Activated CD4-positive, alpha-beta T cell treated with anti-CD3 and anti-CD28 coated beads, Interleukin-2, amount 10 ng/mL, durations not matched to agents 7 days and 5 days (primary cell): ENCODE data around the gene WWC2. TPM values are rescaled to one million over a fixed set of nuclear protein-coding genes. Genes with fewer than 3 reads are reported as not detected.

Source experiments
- CTCF ChIA-PET: fragments of 350-600 bp; sonication (Branson Sonifier 250); formaldehyde crosslinking; loops from one replicate; lab custom pipeline; 2021; ENCODE audit warnings: antibody characterized with exemption; lab: Charles Lee
- POLR2A ChIA-PET: fragments of 350-600 bp; sonication (Branson Sonifier 250); formaldehyde crosslinking; loops from one replicate; lab custom pipeline; 2021; ENCODE audit warnings: antibody characterized with exemption; lab: Charles Lee
- DNase-seq: peaks from one replicate; pipeline ENCODE4 v3.0.0-alpha.2; 2020
- H3K27ac Mint-ChIP-seq: one replicate; pipeline ENCODE4 v1.8.0; 2021; ENCODE audit warnings: mild to moderate bottlenecking, moderate library complexity, mixed read lengths
- H3K27me3 Mint-ChIP-seq: one replicate; pipeline ENCODE4 v1.8.0; 2021; ENCODE audit warnings: mixed read lengths
- H3K36me3 Mint-ChIP-seq: one replicate; pipeline ENCODE4 v1.8.0; 2021; ENCODE audit warnings: low read depth, mixed read lengths
- H3K4me1 Mint-ChIP-seq: one replicate; pipeline ENCODE4 v1.8.0; 2021; ENCODE audit warnings: mixed read lengths
- H3K4me3 Mint-ChIP-seq: one replicate; pipeline ENCODE4 v1.8.0; 2021; ENCODE audit warnings: mild to moderate bottlenecking, moderate library complexity, mixed read lengths
- H3K9me3 Mint-ChIP-seq: one replicate; pipeline ENCODE4 v1.8.0; 2021; ENCODE audit warnings: mixed read lengths
- total RNA-seq, 2 experiments: library from RNA; stranded (reverse); gene quantifications; one replicate each; pipeline ENCODE4 v1.2.3, GENCODE V29; 2021

The WWC2 gene
- total RNA-seq, 2 experiments from 2014 or later, result 0.25 to 0.52 TPM

DNA sequence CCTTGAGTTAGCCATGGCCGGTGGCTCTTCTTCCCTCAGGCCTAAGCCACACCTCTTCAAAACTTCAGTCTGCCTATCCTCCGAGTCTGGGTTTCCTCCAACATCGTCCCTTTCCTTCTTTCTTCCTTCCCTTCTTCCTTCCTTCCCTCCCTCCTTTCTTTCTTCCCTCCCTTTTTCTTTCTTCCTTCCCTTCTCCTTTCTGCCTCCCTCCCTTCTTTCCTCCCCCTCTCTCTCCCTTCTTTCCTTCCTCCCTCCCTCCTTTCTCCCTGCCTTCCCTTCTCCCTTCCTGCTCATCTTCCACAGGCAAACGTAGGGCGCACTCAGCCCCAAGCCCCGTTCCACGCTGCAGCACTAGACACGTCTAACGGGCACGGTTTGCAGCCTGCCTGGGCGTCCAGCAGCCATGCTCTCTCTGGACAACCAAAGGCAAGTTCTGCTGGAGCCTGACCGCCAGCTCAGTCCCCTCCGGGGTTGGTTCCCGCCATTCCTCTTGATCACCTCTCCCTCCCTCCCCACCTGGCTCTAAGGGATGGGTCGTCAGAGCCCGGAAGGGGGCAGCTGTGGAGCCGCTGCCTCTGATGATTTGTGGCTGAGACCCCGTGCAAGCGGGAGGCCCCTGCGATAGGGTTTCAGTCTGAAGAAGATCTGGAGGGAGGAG, 257.2 kb downstream of the WWC2 start:
- H3K4me1 Mint-ChIP-seq, result no peaks in the 10 kb centered on the region
- no peaks in the 10 kb centered on the region for H3K36me3 Mint-ChIP-seq
- ChIA-PET CTCF (no interaction called here), POLR2A (no interaction called here)
- H3K27ac Mint-ChIP-seq, result no peak overlapping the region
- no peaks in the 10 kb centered on the region for H3K9me3 Mint-ChIP-seq
- H3K27me3 Mint-ChIP-seq, result peaks cover 3% of the 10 kb centered on the region
- DNase-seq, result no peak
- no peak overlapping the region for H3K4me3 Mint-ChIP-seq

DNA sequence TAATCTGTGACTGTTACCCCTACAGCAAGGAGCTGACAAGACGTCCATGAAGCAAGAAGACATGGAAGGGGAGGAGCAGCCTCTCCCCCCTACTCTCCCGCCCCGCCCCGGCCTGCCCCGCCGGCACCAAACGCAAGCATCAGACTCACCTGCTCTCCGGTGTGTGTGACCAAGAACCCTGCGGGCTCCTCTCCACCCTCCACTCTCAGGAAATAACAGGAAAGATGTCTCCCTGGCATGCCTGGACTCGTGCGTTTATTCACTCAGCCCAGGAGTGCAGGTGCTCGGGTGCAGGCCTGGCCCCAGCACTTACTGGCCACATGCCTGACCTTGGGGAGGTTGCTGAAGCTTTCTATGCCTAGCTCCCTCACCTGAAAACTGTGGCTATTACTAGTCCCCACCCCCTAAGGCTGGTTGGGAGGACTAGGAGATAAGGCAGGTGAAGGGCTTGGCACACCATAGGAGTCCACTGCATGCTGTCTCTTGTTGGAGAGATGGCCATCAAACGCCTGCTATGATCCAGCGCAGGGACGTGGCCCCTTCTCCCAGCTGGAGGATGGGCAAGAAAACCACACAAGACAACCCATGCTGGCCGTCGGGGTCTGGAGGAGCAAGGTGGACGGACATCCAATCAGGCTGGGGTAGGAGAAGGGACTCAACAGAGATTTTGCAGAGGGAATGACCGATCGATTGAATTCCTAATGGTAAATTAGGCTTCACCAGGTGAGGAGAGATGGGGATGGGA, 258.0 kb downstream of the WWC2 start:
- Mint-ChIP-seq H3K36me3 (no peaks in the 10 kb centered on the region), H3K4me1 (no peaks in the 10 kb centered on the region), H3K9me3 (no peaks in the 10 kb centered on the region), H3K27me3 (no peaks in the 10 kb centered on the region), H3K27ac (no peak overlapping the region), H3K4me3 (no peak overlapping the region)
- POLR2A ChIA-PET, result no interaction called here
- no peak for DNase-seq
- CTCF ChIA-PET, result no interaction called here

DNA sequence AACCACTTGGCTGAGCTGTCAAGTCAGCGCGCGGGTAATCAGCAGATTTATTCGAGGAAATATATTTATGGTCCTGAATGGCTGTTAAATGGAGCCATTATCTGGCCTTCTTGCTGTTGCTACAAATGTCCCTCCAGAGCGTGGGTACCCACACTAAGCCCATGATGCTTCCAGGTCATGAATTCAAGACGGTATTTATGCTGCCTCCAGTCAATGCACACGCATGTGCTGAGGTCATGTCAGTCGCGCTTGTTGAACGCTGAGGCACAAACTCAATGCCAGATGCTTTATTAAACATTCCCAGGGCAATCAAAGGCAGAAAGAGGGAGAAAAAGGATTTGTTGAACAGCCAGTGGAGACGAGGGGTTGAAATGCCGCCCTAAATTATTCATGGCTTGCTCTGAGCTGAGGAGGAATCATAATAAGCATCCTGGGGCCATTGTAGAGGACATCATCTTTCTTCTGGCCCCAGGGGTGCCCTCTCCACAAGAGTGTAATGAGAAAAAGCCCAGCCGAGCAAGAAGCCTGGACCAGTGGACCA, 259.2 kb downstream of the WWC2 start:
- Mint-ChIP-seq H3K27ac (no peak overlapping the region), H3K36me3 (no peaks in the 10 kb centered on the region), H3K4me3 (no peak overlapping the region), H3K27me3 (no peaks in the 10 kb centered on the region), H3K4me1 (no peaks in the 10 kb centered on the region), H3K9me3 (no peaks in the 10 kb centered on the region)
- POLR2A ChIA-PET, result no interaction called here
- CTCF ChIA-PET, result no interaction called here
- no peak for DNase-seq

DNA sequence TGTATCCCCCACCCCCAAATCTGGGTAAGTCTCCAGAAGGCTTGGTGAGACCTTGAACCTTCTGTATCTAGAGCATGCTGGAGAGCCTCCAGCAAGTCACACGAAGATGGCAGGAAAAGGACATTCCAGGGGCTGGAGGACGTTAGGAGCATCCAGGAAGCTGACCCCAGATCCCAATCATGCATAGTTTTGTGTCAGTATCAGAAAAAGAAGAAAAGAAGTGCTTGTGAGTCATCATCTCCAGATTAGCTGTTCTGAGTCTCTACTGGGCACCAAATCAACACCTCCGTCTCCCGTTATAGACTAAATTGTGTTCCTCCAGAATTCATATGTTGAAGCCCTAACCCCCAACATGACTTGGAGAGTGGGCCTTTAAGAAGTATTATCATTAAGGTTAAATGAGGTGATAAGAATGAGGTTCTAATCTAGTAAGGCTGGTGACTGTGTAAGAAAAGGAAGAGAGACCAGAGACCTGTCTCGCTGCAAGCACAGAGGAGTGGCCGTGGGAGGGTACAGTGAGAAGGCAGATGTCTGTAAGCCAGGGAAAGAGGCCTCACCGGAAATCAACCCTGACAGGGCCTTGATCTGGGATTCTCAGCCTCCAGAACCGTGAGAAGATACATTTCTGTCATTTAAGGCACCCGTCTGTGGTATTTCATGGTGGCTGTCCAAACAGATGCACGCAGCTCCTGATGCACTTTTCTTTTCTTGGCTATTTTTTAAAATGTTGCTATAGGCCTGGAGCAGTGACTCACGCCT, 261.3 kb downstream of the WWC2 start:
- H3K4me1 Mint-ChIP-seq, result no peaks in the 10 kb centered on the region
- no peak overlapping the region for H3K27ac Mint-ChIP-seq
- no peaks in the 10 kb centered on the region for H3K9me3 Mint-ChIP-seq
- DNase-seq, result no peak
- no peaks in the 10 kb centered on the region for H3K36me3 Mint-ChIP-seq
- no peaks in the 10 kb centered on the region for H3K27me3 Mint-ChIP-seq
- ChIA-PET CTCF (no interaction called here), POLR2A (no interaction called here)
- no peak overlapping the region for H3K4me3 Mint-ChIP-seq

DNA sequence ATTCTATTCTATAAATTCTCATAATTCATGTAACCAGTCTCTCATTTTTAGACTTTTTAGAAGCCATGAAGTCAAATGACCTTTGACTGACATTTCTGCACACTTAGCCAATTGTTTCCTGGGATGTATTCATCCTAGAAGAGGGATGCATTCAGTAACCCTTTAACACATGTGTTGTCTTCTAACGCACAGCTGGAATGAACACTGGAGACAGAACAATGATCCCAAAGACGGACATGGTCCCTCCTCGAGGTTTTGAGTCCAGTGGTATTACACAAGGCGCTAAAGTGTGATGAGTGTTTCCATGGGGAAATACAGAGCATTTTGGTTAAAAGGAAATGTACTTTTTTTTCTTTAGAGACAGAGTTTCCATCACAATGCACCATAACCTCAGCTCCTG, 263.0 kb downstream of the WWC2 start:
- Mint-ChIP-seq H3K27me3 (no peaks in the 10 kb centered on the region), H3K27ac (no peak overlapping the region), H3K9me3 (no peaks in the 10 kb centered on the region), H3K36me3 (no peaks in the 10 kb centered on the region), H3K4me3 (no peak overlapping the region), H3K4me1 (no peaks in the 10 kb centered on the region)
- DNase-seq, result no peak
- CTCF ChIA-PET, result interaction anchor here (0.8 kb wide), 1 partner anchor 9 kb away, joined by 3 read pairs; no protein-coding TSS in a partner anchor
- POLR2A ChIA-PET, result no interaction called here

DNA sequence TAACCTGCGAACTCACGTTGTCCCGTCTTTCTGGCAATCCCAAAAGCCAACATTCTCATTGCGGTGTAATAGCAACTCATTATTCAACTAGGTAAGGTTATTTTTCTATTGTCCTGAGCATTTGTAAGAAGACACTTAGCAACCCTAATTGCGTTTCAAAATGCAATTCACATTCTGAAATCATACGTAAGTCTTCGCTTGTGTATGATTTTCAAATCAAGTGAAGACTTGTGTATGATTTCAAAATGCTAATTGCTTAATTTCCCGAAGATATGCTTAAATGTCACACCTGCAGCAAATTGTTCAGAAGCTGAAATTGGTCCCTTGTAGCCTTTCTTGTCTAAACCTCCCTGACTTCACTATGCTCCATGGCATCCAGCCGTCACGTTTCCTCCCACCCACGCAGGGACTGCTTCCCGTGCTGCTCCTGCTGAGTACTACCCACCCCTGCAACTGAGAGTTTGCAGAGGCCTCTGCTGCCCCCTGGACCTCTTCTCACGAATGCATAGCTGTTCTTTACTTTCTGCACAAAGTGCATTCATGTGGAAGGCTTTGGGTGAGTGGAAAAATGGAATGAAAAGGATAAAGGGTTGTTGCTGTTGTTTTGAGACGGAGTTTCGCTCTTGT, 264.0 kb downstream of the WWC2 start:
- no peak overlapping the region for H3K27ac Mint-ChIP-seq
- no peaks in the 10 kb centered on the region for H3K36me3 Mint-ChIP-seq
- H3K4me3 Mint-ChIP-seq, result no peak overlapping the region
- POLR2A ChIA-PET, result no interaction called here
- no peak for DNase-seq
- CTCF ChIA-PET, result interaction anchor here (0.6 kb wide), 1 partner anchor 25 kb away, joined by 3 read pairs; no protein-coding TSS in a partner anchor
- H3K27me3 Mint-ChIP-seq, result no peaks in the 10 kb centered on the region
- H3K9me3 Mint-ChIP-seq, result no peaks in the 10 kb centered on the region
- no peaks in the 10 kb centered on the region for H3K4me1 Mint-ChIP-seq

DNA sequence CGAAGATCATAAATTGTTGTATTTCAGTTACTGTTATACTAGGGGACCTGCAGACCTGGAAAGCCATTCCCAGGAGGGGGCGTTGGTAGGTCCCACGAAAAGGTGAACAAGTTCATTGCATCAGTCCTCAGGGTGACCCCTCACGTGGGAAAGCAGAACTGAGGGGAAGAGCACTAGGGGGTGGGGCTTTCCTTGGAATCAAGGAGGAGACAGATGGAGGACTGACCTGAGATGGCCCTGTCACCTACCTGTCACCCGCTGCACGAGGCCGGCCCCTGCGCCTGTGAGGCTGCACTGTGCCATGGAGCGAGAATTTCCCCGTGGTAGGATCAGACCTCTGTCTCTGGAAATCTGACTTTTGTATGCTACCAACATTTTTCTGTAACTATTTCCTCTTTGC, 265.0 kb downstream of the WWC2 start:
- no peak for DNase-seq
- Mint-ChIP-seq H3K4me1 (no peaks in the 10 kb centered on the region), H3K27ac (no peak overlapping the region), H3K9me3 (no peaks in the 10 kb centered on the region), H3K4me3 (no peak overlapping the region), H3K36me3 (no peaks in the 10 kb centered on the region), H3K27me3 (no peaks in the 10 kb centered on the region)
- ChIA-PET CTCF (interaction anchor here (0.6 kb wide), 1 partner anchor 26 kb away, joined by 3 read pairs; no protein-coding TSS in a partner anchor), POLR2A (no interaction called here)

DNA sequence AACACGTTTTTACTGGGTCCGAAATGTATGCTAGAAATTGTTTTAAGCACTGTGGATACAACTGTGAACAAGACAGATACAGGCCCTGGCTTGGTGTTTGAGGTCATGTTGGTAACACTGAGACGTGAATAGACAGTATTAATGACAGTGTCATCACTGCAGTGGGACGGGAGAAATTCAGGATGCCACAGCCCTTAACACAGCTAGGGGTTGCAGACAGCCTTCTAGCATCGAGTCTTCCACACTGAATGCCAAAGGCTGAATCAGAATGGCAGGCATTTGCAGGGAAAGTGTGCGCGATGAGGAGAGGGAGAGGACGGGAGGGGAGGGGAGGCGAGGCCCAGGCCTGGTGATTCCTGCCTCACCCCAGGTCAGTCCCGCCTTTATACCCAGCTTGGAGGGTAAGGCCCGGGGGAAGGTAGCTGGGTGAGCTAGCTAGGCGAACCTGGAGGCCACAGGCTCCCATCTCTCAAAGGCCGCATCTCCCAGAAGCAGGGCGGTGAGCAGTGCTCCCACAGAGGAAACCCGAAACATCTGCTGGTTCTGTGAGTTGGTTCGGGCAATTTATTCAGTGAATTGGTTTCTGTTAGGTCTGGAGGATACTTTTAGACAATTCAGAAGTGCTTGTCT, 267.3 kb downstream of the WWC2 start:
- CTCF ChIA-PET, result interaction anchor here (1.2 kb wide), 1 partner anchor 32 kb away, joined by 3 read pairs; no protein-coding TSS in a partner anchor
- Mint-ChIP-seq H3K4me1 (no peaks in the 10 kb centered on the region), H3K27me3 (peaks cover 2% of the 10 kb centered on the region), H3K4me3 (no peak overlapping the region), H3K27ac (no peak overlapping the region), H3K9me3 (no peaks in the 10 kb centered on the region), H3K36me3 (no peaks in the 10 kb centered on the region)
- no peak for DNase-seq
- POLR2A ChIA-PET, result no interaction called here

DNA sequence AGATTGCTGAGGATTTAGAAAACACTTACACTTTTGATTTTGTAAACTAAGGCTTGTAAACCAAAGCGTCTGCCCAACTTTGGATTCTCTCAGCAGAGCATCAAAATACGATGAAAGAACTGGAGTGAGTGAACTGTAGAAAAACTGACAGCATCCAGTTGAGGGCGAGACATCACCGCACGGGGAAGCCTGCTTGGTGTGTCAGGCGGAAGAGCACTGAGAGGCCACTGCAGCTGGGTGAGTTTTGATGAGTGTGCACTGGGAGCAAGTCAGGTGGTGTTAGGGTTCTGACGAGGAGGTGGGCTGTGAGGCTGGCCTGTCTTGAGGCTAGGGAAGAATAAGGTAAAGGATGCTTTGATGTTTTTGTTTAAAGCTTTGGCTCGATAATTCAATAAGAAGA, 270.0 kb downstream of the WWC2 start:
- ChIA-PET POLR2A (no interaction called here), CTCF (no interaction called here)
- Mint-ChIP-seq H3K4me1 (no peaks in the 10 kb centered on the region), H3K36me3 (no peaks in the 10 kb centered on the region), H3K27me3 (peaks cover 2% of the 10 kb centered on the region), H3K27ac (no peak overlapping the region), H3K4me3 (no peak overlapping the region), H3K9me3 (no peaks in the 10 kb centered on the region)
- DNase-seq, result no peak

Other genes with a start within 250 kb of the WWC2 start
- 10 to 100 TPM; 60.0 to 65.9 TPM for gene DCTD, start 181.9 kb upstream of the WWC2 start, total RNA-seq
- not detected for gene CLDN22, start 221.0 kb downstream of the WWC2 start, total RNA-seq
- not detected for gene CLDN24, start 223.2 kb downstream of the WWC2 start, total RNA-seq